GM12872 (cell line): ENCODE data around the gene CAMK1G.

ENCODE experiments used
- TF ChIP-seq, protein P1 (sequence below): IDR thresholded peaks from 3 replicates; pipeline ENCODE4 v1.5.1; 2011; ENCODE audit warnings: low read depth, mild to moderate bottlenecking, low read length, moderate library complexity; ENCODE audit not compliant: insufficient read depth

Gene CAMK1G

DNA sequence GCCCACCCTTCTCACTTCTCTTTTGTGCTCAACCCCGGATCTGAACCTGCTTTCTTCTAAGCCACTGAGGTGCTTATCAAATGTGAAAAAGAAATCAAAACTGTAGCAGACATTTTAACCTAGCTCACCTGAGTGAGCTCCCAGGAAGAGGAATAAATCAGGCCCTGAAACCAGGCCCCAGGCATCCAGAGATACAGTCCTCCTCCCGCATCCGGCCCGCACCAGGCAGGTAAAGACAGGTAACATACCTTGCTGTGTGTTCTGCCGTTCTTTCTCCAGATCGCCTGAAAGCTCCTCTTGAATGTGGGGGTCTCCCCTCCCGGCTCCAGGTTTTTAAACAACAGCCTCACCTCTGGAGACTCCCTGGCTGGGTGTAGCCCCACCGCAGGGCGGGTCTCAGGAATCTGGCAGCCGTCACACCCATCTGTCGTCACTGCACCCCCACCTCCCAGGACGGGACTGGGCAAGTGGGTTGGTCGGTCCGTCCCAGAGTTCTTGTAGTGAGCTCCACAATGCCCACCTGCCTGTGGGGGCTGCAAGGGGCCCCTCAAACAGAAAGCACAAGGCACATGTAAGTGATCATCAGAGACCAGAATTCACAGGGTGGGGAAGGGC, 68.7 kb downstream of the CAMK1G start, which contains the start of gene LAMB3:
Gene LAMB3 (minus strand): TSS at position 305 of the 615 bp plus-strand sequence. CDS start 1,481 bp downstream, outside the sequence.
- TF ChIP-seq, protein P1, sequence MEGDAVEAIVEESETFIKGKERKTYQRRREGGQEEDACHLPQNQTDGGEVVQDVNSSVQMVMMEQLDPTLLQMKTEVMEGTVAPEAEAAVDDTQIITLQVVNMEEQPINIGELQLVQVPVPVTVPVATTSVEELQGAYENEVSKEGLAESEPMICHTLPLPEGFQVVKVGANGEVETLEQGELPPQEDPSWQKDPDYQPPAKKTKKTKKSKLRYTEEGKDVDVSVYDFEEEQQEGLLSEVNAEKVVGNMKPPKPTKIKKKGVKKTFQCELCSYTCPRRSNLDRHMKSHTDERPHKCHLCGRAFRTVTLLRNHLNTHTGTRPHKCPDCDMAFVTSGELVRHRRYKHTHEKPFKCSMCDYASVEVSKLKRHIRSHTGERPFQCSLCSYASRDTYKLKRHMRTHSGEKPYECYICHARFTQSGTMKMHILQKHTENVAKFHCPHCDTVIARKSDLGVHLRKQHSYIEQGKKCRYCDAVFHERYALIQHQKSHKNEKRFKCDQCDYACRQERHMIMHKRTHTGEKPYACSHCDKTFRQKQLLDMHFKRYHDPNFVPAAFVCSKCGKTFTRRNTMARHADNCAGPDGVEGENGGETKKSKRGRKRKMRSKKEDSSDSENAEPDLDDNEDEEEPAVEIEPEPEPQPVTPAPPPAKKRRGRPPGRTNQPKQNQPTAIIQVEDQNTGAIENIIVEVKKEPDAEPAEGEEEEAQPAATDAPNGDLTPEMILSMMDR: no peak

DNA sequence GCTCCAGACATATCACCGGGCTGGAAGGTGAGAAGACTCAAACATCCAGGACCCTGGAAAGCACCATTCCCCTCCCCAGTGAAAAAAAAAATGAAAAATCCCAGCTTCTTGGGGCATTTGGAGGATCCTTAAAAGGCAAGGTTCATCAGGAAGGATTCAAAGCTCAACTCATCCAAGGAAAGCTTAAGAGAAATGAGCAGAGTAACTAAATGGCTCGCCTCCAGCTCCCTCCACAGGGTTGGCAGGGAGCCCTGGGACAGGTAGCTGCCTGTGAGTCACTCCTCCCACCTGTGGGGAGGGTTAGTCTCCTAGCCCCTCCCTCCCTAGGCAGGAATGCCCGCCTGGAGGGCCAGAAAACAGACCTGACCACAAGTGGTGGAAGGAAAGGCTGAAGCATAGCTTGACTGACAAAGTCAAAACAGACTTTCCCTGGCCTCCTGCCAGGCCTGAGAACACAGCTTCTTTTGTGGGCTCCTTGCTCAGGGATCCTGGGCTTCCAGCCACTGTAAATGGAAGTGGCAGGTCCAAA, 69.4 kb downstream of the CAMK1G start:
- TF ChIP-seq, protein P1: no peak

DNA sequence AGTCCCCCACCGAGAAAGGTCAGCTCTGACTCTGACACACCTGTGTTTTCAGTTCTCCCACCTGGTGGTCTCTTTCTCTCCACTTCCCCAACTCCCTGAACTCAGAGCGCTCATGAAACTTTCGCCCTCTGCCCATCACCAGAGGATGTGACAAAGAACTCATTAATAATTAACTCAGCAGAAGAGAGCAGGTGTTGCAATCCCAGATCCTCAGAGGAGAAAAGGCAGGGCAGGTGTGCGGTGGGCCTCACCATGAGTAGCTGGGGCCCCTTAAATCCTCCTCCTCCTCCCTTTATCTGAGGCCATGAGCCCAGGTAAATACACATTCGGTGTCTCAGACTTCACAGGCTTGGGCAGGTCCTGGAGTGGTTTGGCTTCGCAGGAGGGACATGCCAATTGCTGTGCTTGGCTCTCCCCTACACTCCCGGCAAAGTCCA, 70.4 kb downstream of the CAMK1G start:
- TF ChIP-seq, protein P1: no peak

DNA sequence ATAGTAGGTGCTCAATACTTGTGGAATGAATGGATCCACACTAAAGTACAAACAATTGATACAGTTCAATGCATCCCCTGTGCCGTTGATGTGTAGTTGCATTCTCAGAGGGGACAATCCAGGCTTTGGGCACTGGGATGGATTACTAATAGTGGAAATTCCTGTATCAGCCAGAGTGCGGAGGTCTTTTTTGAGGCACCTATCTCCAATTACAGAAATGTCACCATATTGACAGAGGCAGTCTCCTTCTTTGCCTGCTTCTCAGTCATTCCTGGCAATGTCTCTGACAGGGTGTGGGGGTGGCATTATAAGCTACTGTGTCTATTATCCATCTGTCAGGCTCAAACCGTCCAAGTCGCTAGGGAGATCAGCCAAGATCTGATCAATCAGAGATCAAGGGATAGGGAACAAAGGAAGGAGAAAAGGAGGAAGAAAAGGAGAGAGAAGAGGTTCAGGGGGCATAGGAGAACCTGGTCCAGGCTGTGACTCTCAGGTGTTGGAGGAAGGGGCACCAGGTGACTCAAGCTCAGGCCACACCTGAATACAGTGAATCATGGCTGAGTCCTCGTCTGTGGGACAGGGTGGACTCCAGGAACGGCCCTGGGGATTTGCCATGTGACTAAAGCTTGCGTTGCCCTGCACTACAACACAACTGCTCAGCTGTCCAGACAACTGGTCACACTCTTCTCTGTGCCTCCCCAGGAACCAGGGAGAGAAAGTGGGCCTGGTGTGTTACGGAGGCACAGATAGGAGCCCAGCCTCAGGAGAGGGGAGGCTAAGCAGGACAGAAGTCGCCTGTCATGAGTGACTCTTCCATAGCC, 72.1 kb downstream of the CAMK1G start:
- TF ChIP-seq, protein P1: no peak

DNA sequence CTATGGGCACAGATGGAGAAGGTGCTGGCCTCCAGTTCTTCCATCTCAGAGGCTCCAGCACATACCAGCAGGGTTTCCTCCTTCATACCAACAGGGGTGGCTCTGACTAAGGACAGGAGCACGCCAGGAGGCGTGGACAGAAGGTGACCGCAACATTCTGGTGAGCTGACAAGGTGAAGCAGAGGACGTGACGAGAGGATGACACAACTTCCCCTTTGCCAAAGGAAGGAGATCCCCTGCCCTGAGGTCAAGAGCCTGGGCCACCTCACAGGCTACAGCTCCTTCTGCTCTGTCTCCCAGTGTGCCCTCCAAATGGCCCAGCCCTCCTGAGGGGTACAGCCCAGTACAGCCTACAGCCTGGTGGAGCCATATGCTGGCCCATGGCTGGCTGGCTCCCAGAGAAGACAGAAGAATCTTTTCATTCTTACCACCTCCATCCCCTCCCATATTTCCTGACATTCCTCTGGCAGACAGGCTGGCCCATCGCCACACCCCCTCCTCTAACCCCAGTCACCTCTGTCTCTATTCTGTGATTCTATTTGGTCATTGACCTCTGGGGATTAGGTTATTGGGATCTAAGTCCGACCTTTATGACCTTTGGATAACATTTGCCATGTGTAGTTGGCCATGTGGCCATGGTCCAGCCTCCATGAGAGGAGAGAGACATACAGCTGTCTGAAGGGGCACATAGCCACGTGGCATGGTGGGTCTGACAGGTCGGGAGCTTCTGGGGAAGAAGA, 73.8 kb downstream of the CAMK1G start:
- TF ChIP-seq, protein P1: no peak

DNA sequence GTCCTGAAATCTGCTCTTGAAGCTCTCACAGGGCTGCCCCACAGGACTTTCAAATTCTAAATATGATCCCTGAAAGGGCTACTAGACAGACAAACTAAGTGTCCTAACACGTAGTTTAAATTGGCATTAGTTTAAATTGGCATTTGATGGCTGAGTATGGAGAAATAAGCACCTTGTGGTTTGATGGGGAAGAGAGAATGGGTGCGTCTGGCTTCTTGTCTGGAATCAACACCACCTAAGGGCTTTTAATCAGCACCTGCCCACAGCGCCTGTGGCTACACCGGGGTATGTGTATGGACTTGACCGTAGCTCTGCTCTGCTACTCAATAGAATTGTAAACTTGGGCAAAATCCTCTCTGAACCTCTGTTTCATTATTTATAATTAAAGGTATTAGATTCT, 74.4 kb downstream of the CAMK1G start:
- TF ChIP-seq, protein P1: no peak

DNA sequence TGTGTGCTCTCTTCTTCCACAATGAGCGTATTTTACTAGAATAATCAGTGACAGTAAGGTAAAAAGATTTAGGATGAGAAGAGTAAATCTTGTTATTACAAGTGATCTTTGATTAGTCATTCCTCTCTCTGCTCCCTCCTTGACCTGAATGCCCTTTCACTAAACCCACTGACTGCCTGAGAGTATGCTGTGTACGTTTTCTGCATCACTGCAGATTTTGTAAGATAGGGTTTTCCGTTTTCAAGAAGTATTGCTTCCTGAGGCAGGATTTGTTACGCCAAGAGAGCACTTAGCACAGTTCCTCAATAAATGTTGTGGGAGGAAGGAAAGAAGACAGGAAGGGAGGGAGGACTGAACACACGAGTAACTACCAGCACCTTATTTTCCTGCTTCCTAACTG, 76.4 kb downstream of the CAMK1G start:
- TF ChIP-seq, protein P1: no peak
